ENCODE measurements around the gene KIAA0319L.

The KIAA0319L gene

DNA sequence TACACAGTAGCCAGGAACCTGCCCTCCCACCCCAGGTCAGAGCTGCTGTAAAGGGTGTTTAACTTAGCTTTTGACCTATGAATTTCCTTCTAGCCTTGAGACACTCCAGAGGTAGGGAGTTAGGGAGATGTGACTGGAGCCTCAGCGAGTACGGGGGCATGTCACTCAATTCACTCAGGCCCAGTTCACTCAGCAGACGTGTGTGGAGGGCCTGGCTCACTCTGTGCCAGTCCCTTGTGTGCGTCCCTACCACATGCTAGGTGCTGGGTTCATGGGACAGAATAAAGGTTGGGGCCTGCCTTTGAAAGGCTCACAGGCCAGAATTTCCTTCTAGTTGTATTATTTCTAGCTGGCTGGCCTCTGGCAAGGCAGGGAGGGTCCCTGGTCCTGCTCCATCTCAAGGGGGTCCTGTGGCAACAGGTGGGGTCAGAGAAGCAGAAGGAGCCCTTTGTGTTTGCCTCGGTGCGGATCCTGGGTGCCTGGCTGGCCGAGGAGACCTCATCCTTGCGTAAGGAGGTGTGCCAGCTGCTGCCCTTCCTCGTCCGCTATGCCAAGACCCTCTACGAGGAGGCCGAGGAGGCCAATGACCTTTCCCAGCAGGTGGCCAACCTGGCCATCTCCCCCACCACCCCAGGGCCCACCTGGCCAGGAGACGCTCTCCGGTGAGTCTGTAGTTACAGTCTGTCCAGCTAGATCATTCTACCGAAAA is 4.9 kb upstream of the KIAA0319L start:
- DNase-seq = no peak

GRCh38 chr1:35561297-35561971 is 4.2 kb upstream of the KIAA0319L start:
- DNase-seq = no peak

DNA sequence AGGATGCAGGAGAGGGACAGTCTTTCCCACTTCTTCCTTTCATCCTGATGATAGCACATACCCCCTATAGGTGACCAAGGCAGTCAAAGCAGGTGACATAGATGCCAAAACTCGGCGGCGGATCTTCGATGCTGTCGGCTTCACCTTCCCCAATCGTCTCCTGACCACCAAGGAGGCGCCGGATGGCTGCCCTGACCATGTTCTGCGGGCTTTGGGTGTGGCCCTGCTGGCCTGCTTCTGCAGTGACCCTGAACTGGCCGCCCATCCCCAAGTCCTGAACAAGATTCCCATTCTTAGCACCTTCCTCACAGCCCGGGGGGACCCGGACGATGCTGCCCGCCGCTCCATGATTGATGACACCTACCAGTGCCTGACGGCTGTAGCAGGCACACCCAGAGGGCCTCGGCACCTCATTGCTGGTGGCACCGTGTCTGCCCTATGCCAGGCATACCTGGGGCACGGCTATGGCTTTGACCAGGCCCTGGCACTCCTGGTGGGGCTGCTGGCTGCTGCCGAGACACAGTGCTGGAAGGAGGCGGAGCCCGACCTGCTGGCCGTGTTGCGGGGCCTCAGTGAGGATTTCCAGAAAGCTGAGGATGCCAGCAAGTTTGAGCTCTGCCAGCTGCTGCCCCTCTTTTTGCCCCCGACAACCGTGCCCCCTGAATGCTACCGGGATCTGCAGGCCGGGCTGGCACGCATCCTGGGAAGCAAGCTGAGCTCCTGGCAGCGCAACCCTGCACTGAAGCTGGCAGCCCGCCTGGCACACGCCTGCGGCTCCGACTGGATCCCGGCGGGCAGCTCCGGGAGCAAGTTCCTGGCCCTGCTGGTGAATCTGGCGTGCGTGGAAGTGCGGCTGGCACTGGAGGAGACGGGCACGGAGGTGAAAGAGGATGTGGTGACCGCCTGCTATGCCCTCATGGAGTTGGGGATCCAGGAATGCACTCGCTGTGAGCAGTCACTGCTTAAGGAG is 3.3 kb upstream of the KIAA0319L start:
- DNase-seq = no peak

DNA sequence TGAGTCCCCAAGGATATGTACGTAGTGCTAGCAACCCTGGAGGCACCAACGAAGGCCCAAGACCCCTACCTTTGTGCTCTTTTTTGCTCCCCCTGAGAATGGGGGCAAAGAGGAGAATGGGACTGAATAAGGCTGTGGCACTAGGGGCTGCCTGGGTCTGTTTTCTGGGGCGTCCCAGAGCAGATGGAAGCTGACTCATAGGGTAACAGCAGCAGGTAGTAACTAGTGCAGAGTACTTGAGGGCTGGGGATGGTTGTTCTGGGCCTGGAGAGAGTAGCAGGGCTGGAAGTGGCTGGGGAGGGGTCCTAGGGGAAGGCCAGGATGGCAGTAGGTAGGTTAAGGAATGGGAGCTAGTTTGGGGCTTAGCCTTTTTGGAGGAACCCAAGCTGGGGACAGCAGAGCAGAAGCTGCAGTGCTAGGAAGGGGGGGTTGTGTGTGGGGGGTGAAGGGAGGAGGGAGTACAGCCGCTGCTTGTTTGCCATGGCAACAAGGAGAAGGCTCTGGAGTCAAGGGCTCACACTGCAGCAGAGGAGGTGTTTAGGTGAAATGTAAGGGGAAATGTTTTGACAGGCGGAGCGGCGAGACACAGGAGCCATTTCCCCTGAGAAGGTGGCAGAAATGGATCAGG is 2.2 kb upstream of the KIAA0319L start:
- DNase-seq = no peak

- peak; percentile 63 for DNase-seq
Measured at GRCh38 chr1:35558374-35559316, 1.4 kb upstream of the KIAA0319L start.

DNA sequence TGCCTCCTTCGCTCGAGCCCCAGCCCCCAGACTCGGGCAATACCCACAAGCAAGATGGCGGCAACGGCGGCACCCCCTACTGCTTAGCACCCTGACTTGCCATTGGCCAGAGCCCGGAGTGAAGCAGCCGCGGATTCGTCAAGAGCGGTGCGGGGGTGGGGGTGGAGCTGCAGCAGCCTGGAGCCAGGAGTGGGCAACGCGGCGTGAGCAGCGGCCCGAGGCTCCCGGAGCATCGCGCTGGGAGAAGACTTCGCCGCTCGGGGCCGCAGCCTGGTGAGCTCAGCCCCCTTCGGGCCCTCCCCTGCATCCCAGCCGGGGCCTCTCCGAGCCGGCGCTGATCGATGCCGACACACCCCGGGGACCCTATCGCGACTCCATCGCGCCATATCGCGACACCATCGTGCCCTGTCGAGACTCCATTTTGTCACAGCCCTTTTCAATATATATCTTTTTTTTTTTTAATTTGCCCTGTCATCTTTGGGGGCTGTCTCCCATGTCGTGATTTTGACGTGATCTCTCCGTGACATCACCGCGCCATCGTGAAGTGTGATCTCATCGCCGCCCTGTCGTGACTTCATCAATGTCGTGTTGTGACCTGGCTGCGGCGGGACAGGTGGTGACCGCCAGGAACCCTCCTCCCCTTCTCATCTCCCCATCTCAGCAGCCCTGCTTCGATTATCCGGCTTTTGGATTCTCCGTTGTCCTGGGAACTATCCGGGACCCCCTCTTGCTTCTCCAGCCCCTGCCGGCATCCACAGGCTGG is 589 bp upstream of the KIAA0319L start, which contains the start of gene NCDN:
NCDN (plus strand) TSS at position 189 of the 763 bp plus-strand sequence; CDS start at position 581, 392 bp downstream.
- DNase-seq = peak; percentile 100

DNA sequence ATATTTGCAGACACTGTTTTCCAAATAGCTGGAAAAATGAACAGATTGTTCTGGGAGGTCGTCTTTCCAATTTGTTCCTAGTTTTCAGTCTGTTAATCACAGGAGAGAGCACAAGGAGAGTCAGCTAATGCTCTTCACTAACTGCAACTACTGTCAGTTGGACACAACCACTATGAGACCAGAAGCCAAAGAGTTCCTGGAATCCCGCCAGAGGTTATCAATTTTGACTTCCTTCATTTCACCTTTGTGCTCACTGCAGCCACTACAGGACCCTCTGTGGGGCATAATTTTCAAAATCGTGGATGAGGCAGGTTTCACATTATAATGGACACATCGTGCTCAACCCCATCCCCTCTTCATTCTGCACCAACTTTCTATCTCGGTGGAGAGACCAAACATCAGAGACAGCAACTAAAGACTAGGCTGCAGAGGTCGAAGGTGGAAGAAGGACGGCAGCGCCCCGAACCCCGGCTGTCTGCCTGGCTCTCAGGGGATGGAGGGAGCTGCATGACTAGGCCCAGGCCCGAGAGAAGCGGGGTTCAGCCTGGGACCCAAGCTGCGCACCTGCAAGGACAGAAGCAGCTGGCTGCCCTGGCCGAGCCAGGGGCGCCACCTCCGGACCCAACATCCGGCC is 602 bp downstream of the KIAA0319L start:
- DNase-seq = no peak

DNA sequence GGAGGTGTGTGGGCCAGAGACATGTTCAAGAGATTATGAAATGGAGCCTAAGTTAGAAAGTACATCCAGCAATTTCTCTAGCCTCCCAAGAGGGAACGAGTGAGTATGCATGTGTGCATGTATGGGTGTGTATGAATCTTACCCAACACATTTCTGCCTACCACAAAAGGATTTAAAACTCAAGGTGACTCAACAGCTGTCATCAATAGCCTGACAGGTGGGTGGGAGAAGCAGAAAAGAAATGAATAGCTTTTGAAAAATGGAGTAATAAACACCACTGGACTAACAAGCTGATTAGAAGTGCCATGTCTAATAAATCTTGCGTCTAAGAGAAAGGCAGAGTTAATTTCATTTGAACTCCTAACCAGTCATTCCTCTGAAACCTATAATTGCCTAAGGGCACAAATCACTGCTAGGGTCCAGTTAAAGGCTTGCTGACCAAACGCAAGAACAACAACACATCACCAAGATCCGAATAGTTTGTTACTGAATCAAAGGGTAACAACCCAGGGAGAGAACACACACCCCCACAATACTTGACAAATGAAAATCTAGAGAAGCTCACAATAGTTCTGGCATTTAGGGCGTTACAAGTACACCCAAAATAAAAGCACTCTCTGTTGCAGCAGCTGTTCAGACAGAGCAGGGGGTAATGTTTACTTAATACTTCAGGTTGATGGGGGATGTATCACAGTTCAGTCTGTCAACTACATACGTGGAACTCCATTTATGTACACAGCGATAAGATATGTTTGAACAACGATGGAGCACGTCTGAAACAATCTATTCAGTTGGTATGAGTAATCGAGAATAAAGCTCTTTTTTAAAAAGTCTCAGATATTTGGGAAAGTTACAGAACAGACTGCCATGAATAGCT is 1.4 kb downstream of the KIAA0319L start:
- peak; percentile 89 for DNase-seq

DNA sequence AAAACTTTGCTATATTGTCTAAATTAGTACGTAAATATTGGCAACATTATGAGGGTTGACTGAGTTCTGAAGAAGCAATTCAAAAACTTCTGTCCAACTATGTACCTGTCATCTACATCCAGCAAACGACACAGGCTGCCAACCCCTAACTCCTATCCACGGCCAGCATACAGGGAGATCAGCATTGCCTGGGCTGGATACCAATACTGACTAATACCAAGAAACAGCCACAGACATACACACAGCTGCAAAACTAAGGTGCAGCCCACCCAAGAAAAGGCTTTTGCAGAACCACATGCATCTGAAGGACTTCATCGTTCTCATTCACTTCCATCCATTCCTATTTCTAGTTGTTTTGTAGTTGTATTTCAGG is 2.0 kb downstream of the KIAA0319L start:
- no peak for DNase-seq

- no peak for DNase-seq
Measured at GRCh38 chr1:35554266-35555211, 2.7 kb downstream of the KIAA0319L start.

DNA sequence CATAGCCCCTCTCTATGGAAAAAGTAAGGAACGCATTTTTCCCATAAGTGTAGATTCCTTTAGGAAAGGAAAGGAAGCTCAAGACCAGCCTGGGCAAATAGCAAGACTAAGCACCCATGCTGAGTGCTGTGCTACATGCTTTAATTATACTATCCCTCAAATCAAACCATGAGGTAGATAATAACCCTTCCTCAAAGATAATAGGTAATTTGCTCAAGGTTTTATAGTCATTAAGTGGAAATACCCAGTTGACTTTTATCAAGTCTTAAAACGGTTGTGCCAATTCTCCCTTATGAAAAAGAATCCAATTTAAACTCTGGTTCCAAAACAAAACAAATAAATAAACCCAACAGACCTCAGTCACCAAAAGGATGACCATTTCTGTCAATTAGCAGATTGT is 3.4 kb downstream of the KIAA0319L start:
- DNase-seq = no peak

DNA sequence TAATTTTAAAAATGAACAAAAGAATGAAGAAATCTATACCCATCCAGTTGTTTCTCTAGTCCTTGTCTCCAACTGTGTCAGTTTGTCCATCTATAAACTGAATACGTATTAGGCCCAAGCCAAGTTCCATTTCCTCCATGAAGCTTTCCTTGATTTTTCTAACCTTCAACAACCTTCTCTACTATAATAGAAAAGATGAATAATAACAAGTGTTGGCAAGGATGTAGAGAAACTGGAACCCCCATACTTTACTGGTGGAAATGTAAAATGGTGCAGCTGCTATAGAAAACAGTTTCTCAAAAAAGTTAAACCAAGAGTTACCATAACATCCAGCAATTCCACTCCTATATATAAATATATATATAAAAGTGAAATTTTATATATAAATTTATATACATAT is 10.6 kb downstream of the KIAA0319L start:
- DNase-seq = no peak

DNA sequence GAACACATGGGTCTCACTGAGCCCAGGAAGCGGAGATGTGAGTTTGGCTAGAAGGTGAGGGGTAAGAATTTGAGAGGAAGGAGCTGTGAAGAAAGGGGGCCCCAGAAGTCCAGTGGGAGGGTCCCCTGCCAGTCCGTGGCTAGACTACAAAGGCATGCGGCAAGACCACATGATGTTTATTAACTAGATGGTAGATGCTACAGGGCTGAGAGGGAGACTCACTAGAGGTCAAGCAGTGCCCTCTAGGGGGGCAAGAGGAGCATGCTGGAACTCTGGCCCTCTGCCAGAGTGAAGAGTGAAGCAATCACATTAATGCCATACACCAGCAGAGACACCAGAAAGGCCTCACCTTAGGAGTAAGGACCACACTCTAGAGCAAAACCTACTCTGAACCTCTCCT is 12.2 kb downstream of the KIAA0319L start:
- DNase-seq = peak; percentile 85

- no peak for DNase-seq
Measured at GRCh38 chr1:35539824-35540261, 17.4 kb downstream of the KIAA0319L start.

DNA sequence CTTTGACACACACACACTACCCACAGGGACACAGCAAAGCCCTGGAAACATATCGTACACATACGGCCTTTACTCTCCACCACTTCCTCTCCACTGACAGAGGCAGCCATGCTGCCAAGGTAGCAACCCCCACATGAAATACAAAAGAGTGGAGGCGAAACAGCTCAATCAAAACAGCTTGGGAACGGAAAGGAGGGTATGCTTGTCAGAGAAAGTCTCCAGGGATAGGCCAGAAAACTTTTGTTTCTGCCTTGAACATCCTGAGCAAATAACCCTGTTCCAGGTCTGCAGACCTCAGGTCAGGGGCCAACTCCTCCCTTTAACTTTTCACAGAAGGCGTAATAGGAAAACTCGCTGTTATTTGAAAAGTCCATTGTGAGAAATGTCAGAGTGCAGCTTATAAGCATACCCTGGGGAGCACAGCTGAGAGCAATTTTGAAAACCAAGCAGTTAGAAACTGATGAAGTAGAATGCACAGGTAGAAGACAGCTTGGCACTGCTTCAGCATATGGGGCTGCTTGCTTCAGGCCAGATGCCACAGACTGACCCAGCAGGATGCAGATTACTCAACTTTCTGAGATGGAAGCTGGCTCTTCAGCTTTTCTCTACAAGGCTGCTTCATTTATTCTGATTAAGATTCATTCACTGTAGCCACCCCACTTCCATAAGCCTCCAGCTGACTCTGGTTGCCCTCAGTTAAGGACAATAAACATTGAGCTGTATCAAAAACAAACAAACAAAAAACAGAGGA is 18.0 kb downstream of the KIAA0319L start:
- no peak for DNase-seq

- no peak for DNase-seq
Measured at GRCh38 chr1:35537806-35538205, 19.4 kb downstream of the KIAA0319L start.

GRCh38 chr1:35536556-35537162 is 20.5 kb downstream of the KIAA0319L start:
- no peak for DNase-seq

All from NCI-H510A (cell line).